ENCODE data around the gene TSPAN12. TPM values are rescaled to one million over a fixed set of nuclear protein-coding genes. Genes with fewer than 3 reads are reported as not detected.
"Not testable (repeated sequence)": the region's sequence is repeated elsewhere in the genome, so short reads cannot be mapped to it uniquely, and the experiment has no call there.

The TSPAN12 gene
- 2.3 and 2.9 TPM in 2 replicates for total RNA-seq (2014; rRNA removed; shearing (Covaris generic))

GRCh38 chr7:120857588-120858573 lies at the start of gene TSPAN12:
TSPAN12 (minus strand) TSS chr7:120858144; CDS start chr7:120856763, 1,381 bp downstream.
- DNase-seq (ENCODE audit: low read depth) = peak; percentile 78

GRCh38 chr7:120898715-120899499 lies 41.0 kb upstream of the TSPAN12 start:
- DNase-seq (ENCODE audit: low read depth) = no peak

DNA sequence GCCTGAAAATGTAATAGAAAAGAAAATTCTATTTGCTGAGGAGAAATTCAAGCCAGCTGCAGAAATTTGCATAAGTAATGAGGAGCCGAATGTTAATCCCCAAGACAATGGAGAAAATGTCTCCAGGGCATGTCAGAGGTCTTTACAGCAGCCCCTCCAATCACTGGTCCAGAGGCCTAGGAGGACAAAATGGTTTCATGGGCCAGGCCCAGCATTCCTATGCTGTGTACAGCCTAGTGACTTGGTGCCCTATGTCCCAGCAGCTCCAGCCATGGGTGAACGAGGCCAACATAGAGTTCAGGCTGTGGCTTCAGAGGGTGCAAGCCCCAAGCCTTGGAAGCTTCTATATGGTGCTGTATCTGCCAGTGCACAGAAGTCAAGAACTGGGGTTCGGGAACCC lies 37.3 kb upstream of the TSPAN12 start:
- not testable (repeated sequence) for DNase-seq (ENCODE audit: low read depth)

- not testable (repeated sequence) for DNase-seq (ENCODE audit: low read depth)
Measured at GRCh38 chr7:120885602-120886001, 27.7 kb upstream of the TSPAN12 start.

DNA sequence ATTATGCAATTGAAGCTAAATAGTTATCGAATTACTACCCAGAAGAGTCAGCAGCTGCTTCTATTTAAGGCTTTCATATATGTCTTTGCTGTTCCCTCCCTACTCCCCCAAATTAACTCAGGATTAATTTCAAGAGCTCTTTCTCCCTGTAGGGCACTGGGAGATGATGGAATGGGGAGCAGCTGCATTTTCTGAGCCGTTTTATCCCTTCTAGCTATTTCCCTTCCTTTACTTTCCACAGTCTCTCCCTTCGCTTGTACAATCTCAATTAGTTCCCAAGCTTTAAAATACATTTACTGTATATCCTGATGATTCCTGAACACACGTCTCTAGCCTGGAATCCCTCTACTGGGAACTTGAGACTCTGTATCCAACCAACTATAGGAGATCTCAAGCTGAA lies 19.8 kb upstream of the TSPAN12 start:
- DNase-seq (ENCODE audit: low read depth) = no peak

DNA sequence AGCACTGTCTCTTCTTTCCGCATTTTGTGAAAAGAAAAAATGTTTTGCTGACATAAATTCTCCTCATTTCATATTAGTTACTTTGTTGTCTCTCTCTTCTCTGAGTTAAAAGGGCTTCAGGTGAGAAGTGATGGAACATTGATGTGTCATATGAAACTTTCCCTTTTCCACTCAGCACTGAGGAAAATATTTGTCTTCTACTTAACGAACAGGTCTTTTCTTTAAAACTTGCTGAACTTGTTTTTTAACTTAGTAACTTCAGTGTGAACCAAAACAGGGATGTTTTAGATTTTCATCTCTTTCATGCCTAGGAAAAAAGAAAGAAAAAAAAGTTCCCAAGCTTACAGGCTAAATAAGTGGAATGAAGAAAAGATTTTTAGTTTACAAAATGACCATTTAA lies 19.0 kb upstream of the TSPAN12 start:
- DNase-seq (ENCODE audit: low read depth) = no peak

DNA sequence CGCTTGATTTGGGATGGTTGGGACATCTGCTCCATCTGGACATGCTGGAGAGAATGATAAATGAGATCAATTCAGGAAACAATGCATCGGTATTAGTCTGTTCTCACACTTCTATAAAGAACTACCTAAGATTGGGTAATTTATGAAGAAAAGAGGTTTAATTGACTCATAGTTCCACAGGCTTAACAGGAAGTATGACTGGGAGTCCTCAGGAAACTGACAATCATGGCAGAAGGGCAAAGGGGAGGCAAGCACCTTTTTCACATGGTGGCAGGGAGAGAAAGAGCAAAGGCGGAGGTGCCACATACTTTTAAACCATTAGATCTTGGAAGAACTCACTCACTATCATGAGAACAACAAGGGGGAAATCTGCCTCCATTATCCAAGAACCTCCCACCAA lies 16.8 kb upstream of the TSPAN12 start:
- no peak for DNase-seq (ENCODE audit: low read depth)

DNA sequence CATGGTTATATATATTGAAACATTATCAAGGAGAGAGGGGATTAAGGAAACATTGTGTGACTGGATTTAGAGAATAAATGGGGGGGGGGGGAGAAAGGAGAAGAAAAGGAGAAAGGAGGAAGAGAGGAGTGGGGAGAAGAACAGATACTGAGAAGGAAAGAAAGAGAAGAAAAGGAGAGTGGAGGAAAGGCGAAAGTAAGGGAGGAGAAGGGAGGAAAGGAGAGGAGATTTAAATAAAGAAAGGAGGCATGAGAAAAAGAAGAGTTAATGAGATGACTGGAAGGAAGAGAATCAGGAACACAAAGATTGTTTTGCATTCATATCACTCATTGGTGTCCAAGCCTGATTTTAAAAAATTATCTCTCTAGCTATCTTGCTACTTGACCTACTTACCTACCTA lies 16.1 kb upstream of the TSPAN12 start:
- no peak for DNase-seq (ENCODE audit: low read depth)

- no peak for DNase-seq (ENCODE audit: low read depth)
Measured at GRCh38 chr7:120873401-120873800, 15.5 kb upstream of the TSPAN12 start.

DNA sequence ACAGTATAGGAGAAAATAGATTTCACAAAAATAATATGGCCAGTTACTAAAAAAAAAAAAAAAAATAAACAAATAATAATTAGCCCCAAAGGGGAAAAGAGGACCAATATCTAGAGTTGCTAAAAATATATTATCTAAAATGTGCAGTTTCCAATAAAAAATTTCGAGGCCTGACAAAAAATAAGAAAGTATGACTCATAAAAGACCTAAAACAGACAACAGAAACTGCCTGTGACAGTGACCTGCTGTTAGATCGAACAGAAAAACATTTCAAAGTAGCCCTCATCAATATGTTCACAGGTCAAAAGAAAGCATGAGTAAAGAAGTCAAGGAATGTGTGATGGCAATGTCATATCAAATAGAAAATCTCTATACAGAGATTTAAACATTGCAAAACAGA lies 11.8 kb upstream of the TSPAN12 start:
- no peak for DNase-seq (ENCODE audit: low read depth)

DNA sequence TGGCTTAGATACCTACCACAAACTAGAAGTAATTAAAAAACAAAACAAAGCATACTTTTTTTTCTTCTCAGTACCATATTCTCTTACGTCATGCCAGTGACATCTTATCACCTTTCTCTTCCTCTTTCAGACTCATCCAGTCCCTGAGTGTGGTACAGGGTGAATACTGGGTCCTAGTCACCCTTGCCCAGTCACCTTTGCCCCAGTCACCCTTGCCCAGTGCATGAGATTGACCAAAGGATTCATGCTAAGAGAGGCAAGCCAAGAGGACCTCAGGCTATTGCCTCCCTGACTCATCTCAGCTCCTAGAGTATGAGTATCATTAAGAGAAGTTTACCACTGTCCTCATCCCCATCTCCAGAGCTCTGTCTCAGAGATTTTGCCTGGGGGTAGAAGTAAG lies 10.0 kb upstream of the TSPAN12 start:
- peak; percentile 89 for DNase-seq (ENCODE audit: low read depth)

- DNase-seq (ENCODE audit: low read depth) = no peak
Measured at GRCh38 chr7:120865191-120865981, 7.4 kb upstream of the TSPAN12 start.

- DNase-seq (ENCODE audit: low read depth) = no peak
Measured at GRCh38 chr7:120864141-120864900, 6.4 kb upstream of the TSPAN12 start.

DNA sequence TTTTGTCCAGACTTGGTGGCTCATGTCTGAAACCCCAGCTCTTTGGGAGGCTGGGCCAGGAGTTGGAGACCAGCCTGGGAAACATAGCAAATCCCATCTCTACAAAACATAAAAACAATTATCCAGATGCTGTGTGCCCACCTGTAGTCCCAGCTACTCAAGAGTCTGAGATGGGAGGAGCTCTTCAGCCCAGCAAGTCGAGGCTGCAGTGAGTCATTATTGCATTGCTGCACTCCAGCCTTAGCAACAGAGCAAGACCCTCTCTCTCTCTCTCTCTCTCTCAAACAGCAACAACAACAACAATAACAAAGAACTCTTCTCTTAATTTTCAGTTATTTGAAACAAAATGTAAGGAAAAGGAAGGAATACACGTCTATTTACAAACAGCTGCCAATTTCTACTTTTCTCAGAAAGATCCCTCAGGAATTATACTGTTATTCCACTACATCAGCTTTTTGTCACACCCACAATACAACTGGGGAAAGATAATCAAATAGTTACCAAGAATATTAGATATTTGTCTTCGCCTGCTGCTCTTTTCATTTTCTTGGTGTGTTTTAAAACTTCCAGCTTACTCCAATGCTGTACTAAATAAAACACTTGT lies 5.1 kb upstream of the TSPAN12 start:
- peak; percentile 10 for DNase-seq (ENCODE audit: low read depth)

DNA sequence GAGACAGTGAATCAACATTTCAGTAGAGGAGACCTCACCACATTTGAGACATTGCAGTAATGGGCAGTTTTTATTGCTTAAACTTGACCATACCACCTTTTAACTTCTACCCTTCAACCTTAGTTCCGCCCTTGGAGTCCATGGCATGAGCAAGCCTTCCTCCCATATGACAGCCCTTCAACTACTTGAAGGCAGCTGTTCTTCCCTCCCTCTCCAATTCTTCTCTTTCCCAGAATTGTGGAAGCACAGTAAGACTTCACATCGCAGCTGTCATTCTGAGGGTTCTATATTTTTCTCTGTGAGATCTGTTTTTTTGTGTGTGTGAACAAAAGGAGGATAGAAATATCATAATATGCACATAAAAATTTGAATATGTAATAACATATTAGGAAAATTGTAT lies 2.2 kb upstream of the TSPAN12 start:
- DNase-seq (ENCODE audit: low read depth) = no peak

DNA sequence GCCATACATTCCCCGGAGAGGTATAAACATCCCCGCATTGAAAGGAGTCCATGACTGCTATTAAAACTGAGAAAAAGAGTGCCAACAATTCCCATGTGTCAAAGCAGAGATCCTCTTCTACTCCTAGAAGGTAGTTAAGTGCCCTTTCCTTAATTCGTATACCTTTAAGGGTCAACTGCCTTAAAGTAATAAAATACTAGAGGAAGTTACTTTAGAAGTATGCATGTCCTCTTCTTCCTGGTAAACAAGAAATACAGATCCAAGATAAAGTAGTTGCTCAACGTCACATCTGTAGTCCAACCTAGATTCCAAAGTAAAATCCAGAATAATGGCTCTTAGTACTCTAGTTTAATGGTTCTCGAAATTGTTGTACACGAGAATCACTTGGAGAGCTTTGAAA lies 1.5 kb upstream of the TSPAN12 start:
- DNase-seq (ENCODE audit: low read depth) = no peak

GRCh38 chr7:120856621-120857352 lies 1.2 kb downstream of the TSPAN12 start:
- DNase-seq (ENCODE audit: low read depth) = peak; percentile 28

DNA sequence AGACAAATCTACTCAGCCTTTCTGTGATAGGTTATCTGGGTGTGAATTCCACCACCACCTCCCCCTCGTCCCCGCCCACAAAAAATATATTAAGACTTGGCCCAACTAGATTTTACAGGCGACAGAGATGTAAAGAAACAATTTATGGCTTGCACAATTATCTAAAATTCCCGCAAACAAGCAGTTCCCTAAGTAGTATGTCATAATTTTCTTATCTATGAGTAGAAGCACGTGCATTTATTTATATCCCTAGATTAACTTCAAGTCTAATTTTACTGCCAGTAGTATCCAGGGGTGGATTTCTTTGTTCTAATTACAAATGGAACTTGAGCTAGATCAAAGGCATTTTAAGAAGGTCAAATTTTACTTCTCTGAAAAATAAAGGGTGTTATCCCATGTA lies 1.7 kb downstream of the TSPAN12 start:
- DNase-seq (ENCODE audit: low read depth) = no peak

GRCh38 chr7:120852700-120853099 lies 5.2 kb downstream of the TSPAN12 start:
- DNase-seq (ENCODE audit: low read depth) = no peak

DNA sequence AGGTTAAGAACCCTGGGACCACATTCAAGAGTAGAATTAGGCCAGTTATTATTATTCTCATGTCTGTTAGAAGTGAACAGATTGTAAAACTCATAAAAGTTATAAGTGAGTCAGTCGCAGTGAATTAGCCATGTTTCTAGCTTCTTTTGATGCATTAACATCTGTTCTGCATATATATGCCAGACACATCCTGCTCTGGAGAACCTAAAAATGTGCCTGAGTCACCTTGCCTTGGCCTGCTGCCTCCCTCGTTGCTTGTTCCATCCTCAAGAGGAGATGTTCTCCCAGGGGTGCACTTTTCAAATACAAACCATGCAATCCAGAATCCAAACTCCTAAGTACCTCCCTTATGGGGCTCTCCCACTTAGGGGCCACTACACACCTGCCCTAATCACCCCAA lies 14.8 kb downstream of the TSPAN12 start:
- no peak for DNase-seq (ENCODE audit: low read depth)

Measured in RPMI7951 (cell line).